ENCODE measurements around the gene RIMBP2.

The RIMBP2 gene

GRCh38 chr12:130479401-130480125 lies 236.5 kb downstream of the RIMBP2 start:
- no peak for DNase-seq

- DNase-seq = no peak
Observed at GRCh38 chr12:130478786-130479185, 237.3 kb downstream of the RIMBP2 start.

GRCh38 chr12:130477701-130478100 lies 238.4 kb downstream of the RIMBP2 start:
- DNase-seq = no peak

- DNase-seq = no peak
Observed at GRCh38 chr12:130477266-130477665, 238.8 kb downstream of the RIMBP2 start.

- DNase-seq = no peak
Observed at GRCh38 chr12:130476451-130477135, 239.5 kb downstream of the RIMBP2 start.

GRCh38 chr12:130474599-130475269 lies 241.4 kb downstream of the RIMBP2 start:
- no peak for DNase-seq

GRCh38 chr12:130473266-130473665 lies 242.8 kb downstream of the RIMBP2 start:
- no peak for DNase-seq

GRCh38 chr12:130470969-130471368 lies 245.1 kb downstream of the RIMBP2 start:
- DNase-seq = no peak

GRCh38 chr12:130469552-130469951 lies 246.5 kb downstream of the RIMBP2 start:
- no peak for DNase-seq

- no peak for DNase-seq
Observed at GRCh38 chr12:130468700-130469245, 247.3 kb downstream of the RIMBP2 start.

GRCh38 chr12:130468186-130468585 lies 247.9 kb downstream of the RIMBP2 start:
- no peak for DNase-seq

- DNase-seq = no peak
Observed at GRCh38 chr12:130465626-130466025, 250.5 kb downstream of the RIMBP2 start.

GRCh38 chr12:130465046-130465445 lies 251.1 kb downstream of the RIMBP2 start:
- DNase-seq = no peak

GRCh38 chr12:130463818-130464670 lies 252.1 kb downstream of the RIMBP2 start:
- DNase-seq = no peak

GRCh38 chr12:130463275-130463658 lies 252.8 kb downstream of the RIMBP2 start:
- DNase-seq = no peak

GRCh38 chr12:130462558-130463274 lies 253.4 kb downstream of the RIMBP2 start:
- no peak for DNase-seq

GRCh38 chr12:130461839-130462557 lies 254.1 kb downstream of the RIMBP2 start:
- no peak for DNase-seq

GRCh38 chr12:130461447-130461815 lies 254.7 kb downstream of the RIMBP2 start:
- no peak for DNase-seq

- no peak for DNase-seq
Observed at GRCh38 chr12:130460611-130461446, 255.3 kb downstream of the RIMBP2 start.

GRCh38 chr12:130459916-130460315 lies 256.2 kb downstream of the RIMBP2 start:
- DNase-seq = no peak
